ENCODE data around the gene KIRREL1.

GRCh38 chr1:157983787-157984186 lies 9.7 kb upstream of the KIRREL1 start:
- TF ChIP-seq CTCF (conservative IDR thresholded peaks at IDR 0.05 in 1 of 2, IDR thresholded peaks at IDR 0.05 in 1 of 2; ENCODE audit: extremely low read depth in 1 of 2, insufficient read depth in 1 of 2, low read depth in 1 of 2, low read length in 2 of 2) (no peak), EZH2 (IDR thresholded peaks at IDR 0.05; ENCODE audit: borderline replicate concordance, low read length) (no peak)

All from mammary epithelial cell (primary cell).